ENCODE results near the gene NRIP1.

NRIP1 gene

GRCh38 chr21:15079269-15079668 lies 14.5 kb upstream of the NRIP1 start:
- Histone ChIP-seq H3K27me3 (ENCODE audit: insufficient read depth, low read depth) (no peaks in the 10 kb centered on the region), H2AFZ (ENCODE audit: low read depth) (no peak overlapping the region), H3K4me2 (no peak overlapping the region), H3K9ac (no peak overlapping the region), H3K36me3 (ENCODE audit: insufficient read depth) (no peaks in the 10 kb centered on the region), H3K27ac (no peak overlapping the region), H3K4me1 (ENCODE audit: low read depth, poor library complexity, severe bottlenecking) (no peaks in the 10 kb centered on the region), H3K79me2 (ENCODE audit: insufficient read depth, low read depth) (no peaks in the 10 kb centered on the region), H4K20me1 (ENCODE audit: insufficient read depth) (no peaks in the 10 kb centered on the region), H3K4me3 (IDR thresholded peaks at IDR 0.05; ENCODE audit: insufficient read depth, low read depth, low read length) (no peak overlapping the region)
- no peak for TF ChIP-seq CTCF (conservative IDR thresholded peaks at IDR 0.05; ENCODE audit: low read depth, low read length)

GRCh38 chr21:15078180-15078579 lies 13.4 kb upstream of the NRIP1 start:
- Histone ChIP-seq H3K27me3 (ENCODE audit: insufficient read depth, low read depth) (no peaks in the 10 kb centered on the region), H3K4me3 (IDR thresholded peaks at IDR 0.05; ENCODE audit: insufficient read depth, low read depth, low read length) (no peak overlapping the region), H3K4me1 (ENCODE audit: low read depth, poor library complexity, severe bottlenecking) (no peaks in the 10 kb centered on the region), H3K4me2 (no peak overlapping the region), H3K9ac (no peak overlapping the region), H3K79me2 (ENCODE audit: insufficient read depth, low read depth) (no peaks in the 10 kb centered on the region), H3K27ac (no peak overlapping the region), H2AFZ (ENCODE audit: low read depth) (no peak overlapping the region), H3K36me3 (ENCODE audit: insufficient read depth) (no peaks in the 10 kb centered on the region), H4K20me1 (ENCODE audit: insufficient read depth) (no peaks in the 10 kb centered on the region)
- no peak for TF ChIP-seq CTCF (conservative IDR thresholded peaks at IDR 0.05; ENCODE audit: low read depth, low read length)

GRCh38 chr21:15077529-15078145 lies 12.8 kb upstream of the NRIP1 start:
- no peaks in the 10 kb centered on the region for H4K20me1 ChIP-seq (ENCODE audit: insufficient read depth)
- H3K9ac ChIP-seq: no peak overlapping the region
- no peak overlapping the region for H3K4me2 ChIP-seq
- no peaks in the 10 kb centered on the region for H3K79me2 ChIP-seq (ENCODE audit: insufficient read depth, low read depth)
- H3K27me3 ChIP-seq (ENCODE audit: insufficient read depth, low read depth): no peaks in the 10 kb centered on the region
- H3K4me3 ChIP-seq (IDR thresholded peaks at IDR 0.05; ENCODE audit: insufficient read depth, low read depth, low read length): no peak overlapping the region
- H2AFZ ChIP-seq (ENCODE audit: low read depth): no peak overlapping the region
- no peak for TF ChIP-seq CTCF (conservative IDR thresholded peaks at IDR 0.05; ENCODE audit: low read depth, low read length)
- no peak overlapping the region for H3K27ac ChIP-seq
- H3K4me1 ChIP-seq (ENCODE audit: low read depth, poor library complexity, severe bottlenecking): no peaks in the 10 kb centered on the region
- H3K36me3 ChIP-seq (ENCODE audit: insufficient read depth): no peaks in the 10 kb centered on the region

- Histone ChIP-seq H3K27me3 (ENCODE audit: insufficient read depth, low read depth) (no peaks in the 10 kb centered on the region), H4K20me1 (ENCODE audit: insufficient read depth) (no peaks in the 10 kb centered on the region), H3K27ac (no peak overlapping the region), H3K4me3 (IDR thresholded peaks at IDR 0.05; ENCODE audit: insufficient read depth, low read depth, low read length) (no peak overlapping the region), H3K79me2 (ENCODE audit: insufficient read depth, low read depth) (no peaks in the 10 kb centered on the region), H3K4me2 (no peak overlapping the region), H3K36me3 (ENCODE audit: insufficient read depth) (no peaks in the 10 kb centered on the region), H3K4me1 (ENCODE audit: low read depth, poor library complexity, severe bottlenecking) (no peaks in the 10 kb centered on the region), H3K9ac (no peak overlapping the region), H2AFZ (ENCODE audit: low read depth) (no peak overlapping the region)
- TF ChIP-seq CTCF (conservative IDR thresholded peaks at IDR 0.05; ENCODE audit: low read depth, low read length): no peak
Measured at GRCh38 chr21:15076730-15077129, 11.9 kb upstream of the NRIP1 start.

All from KMS-11 (cell line).